Activated naive CD8-positive, alpha-beta T cell treated with anti-CD3 and anti-CD28 coated beads, Interleukin-2, amount 10 ng/mL, durations not matched to agents 7 days and 5 days (primary cell): ENCODE data around the gene GABRB3. TPM values are rescaled to one million over a fixed set of nuclear protein-coding genes. Genes with fewer than 3 reads are reported as not detected.

Experiments used
- ATAC-seq: fragments of 150-1000 bp; cut with Tn5 transposase; one replicate; pipeline ENCODE4 v1.10.0; 2021; ENCODE audit warnings: low read depth, moderate library complexity
- POLR2A ChIA-PET: fragments of 350-600 bp; sonication (Branson Sonifier 250); formaldehyde crosslinking; loops from one replicate; lab custom pipeline; 2021; ENCODE audit warnings: antibody characterized with exemption; lab: Charles Lee
- DNase-seq: peaks from one replicate; pipeline ENCODE4 v3.0.0; 2021
- H3K27ac Mint-ChIP-seq: one replicate; pipeline ENCODE4 v1.8.0; 2022; ENCODE audit warnings: mild to moderate bottlenecking, mixed read lengths
- H3K27me3 Mint-ChIP-seq: one replicate; pipeline ENCODE4 v1.8.0; 2022; ENCODE audit warnings: mild to moderate bottlenecking, moderate library complexity, mixed read lengths
- H3K36me3 Mint-ChIP-seq: one replicate; pipeline ENCODE4 v1.8.0; 2021; ENCODE audit warnings: mild to moderate bottlenecking, mixed read lengths
- H3K4me1 Mint-ChIP-seq: one replicate; pipeline ENCODE4 v1.8.0; 2021; ENCODE audit warnings: mixed read lengths
- H3K4me3 Mint-ChIP-seq: one replicate; pipeline ENCODE4 v1.8.0; 2022; ENCODE audit warnings: mild to moderate bottlenecking, moderate library complexity, mixed read lengths
- H3K9me3 Mint-ChIP-seq: one replicate; pipeline ENCODE4 v1.8.0; 2021; ENCODE audit warnings: mixed read lengths
- total RNA-seq, 2 experiments: library from RNA; stranded (reverse); gene quantifications; one replicate each; pipeline ENCODE4 v1.2.3, GENCODE V29; 2021

Gene GABRB3
- total RNA-seq, 2 experiments from 2014 or later = not detected

GRCh38 chr15:26682598-26683164, 90.2 kb downstream of the GABRB3 start:
- ATAC-seq (no peak), DNase-seq (no peak)
- Mint-ChIP-seq H3K27ac (no peak overlapping the region), H3K9me3 (no peaks in the 10 kb centered on the region), H3K4me3 (no peak overlapping the region), H3K27me3 (no peaks in the 10 kb centered on the region), H3K36me3 (no peaks in the 10 kb centered on the region), H3K4me1 (no peaks in the 10 kb centered on the region)
- POLR2A ChIA-PET = no interaction called here

GRCh38 chr15:26679927-26680326, 92.9 kb downstream of the GABRB3 start:
- POLR2A ChIA-PET = no interaction called here
- Mint-ChIP-seq H3K4me1 (no peaks in the 10 kb centered on the region), H3K4me3 (no peak overlapping the region), H3K9me3 (peaks cover 3% of the 10 kb centered on the region), H3K36me3 (no peaks in the 10 kb centered on the region), H3K27me3 (no peaks in the 10 kb centered on the region), H3K27ac (no peak overlapping the region)
- DNase-seq (no peak), ATAC-seq (no peak)

GRCh38 chr15:26676115-26676514, 96.8 kb downstream of the GABRB3 start:
- ATAC-seq (no peak), DNase-seq (no peak)
- Mint-ChIP-seq H3K27me3 (no peaks in the 10 kb centered on the region), H3K4me1 (no peaks in the 10 kb centered on the region), H3K36me3 (no peaks in the 10 kb centered on the region), H3K27ac (no peak overlapping the region), H3K9me3 (peaks cover 7% of the 10 kb centered on the region), H3K4me3 (no peak overlapping the region)
- POLR2A ChIA-PET = no interaction called here

GRCh38 chr15:26674467-26674866, 98.4 kb downstream of the GABRB3 start:
- POLR2A ChIA-PET = no interaction called here
- no peaks in the 10 kb centered on the region for H3K4me1 Mint-ChIP-seq

GRCh38 chr15:26673445-26673844, 99.4 kb downstream of the GABRB3 start:
- Mint-ChIP-seq H3K36me3 (no peaks in the 10 kb centered on the region), H3K27me3 (no peaks in the 10 kb centered on the region), H3K27ac (no peak overlapping the region), H3K9me3 (peaks cover 7% of the 10 kb centered on the region), H3K4me1 (no peaks in the 10 kb centered on the region), H3K4me3 (no peak overlapping the region)
- no peak for ATAC-seq
- POLR2A ChIA-PET = no interaction called here
- no peak for DNase-seq

More at GRCh38 chr15:26674467-26674866, 98.4 kb downstream of the GABRB3 start:
- Mint-ChIP-seq H3K27me3 (no peaks in the 10 kb centered on the region), H3K9me3 (peaks cover 7% of the 10 kb centered on the region), H3K36me3 (no peaks in the 10 kb centered on the region), H3K4me3 (no peak overlapping the region), H3K27ac (no peak overlapping the region)
- DNase-seq = no peak
- no peak for ATAC-seq

- Mint-ChIP-seq H3K27me3 (no peaks in the 10 kb centered on the region), H3K4me3 (no peak overlapping the region), H3K36me3 (no peaks in the 10 kb centered on the region), H3K27ac (no peak overlapping the region), H3K9me3 (peaks cover 5% of the 10 kb centered on the region), H3K4me1 (no peaks in the 10 kb centered on the region)
- POLR2A ChIA-PET = no interaction called here
- DNase-seq = no peak
- no peak for ATAC-seq
These were observed 102.8 kb downstream of the GABRB3 start for GRCh38 chr15:26670116-26670515.

GRCh38 chr15:26667222-26667988, 105.5 kb downstream of the GABRB3 start:
- no peaks in the 10 kb centered on the region for H3K36me3 Mint-ChIP-seq
- peaks cover 4% of the 10 kb centered on the region for H3K9me3 Mint-ChIP-seq
- H3K4me3 Mint-ChIP-seq = no peak overlapping the region
- DNase-seq (no peak), ATAC-seq (no peak)
- no peaks in the 10 kb centered on the region for H3K27me3 Mint-ChIP-seq
- H3K4me1 Mint-ChIP-seq = no peaks in the 10 kb centered on the region
- POLR2A ChIA-PET = no interaction called here
- no peak overlapping the region for H3K27ac Mint-ChIP-seq

- Mint-ChIP-seq H3K27ac (no peak overlapping the region), H3K27me3 (no peaks in the 10 kb centered on the region), H3K9me3 (peaks cover 6% of the 10 kb centered on the region), H3K4me3 (no peak overlapping the region), H3K4me1 (no peaks in the 10 kb centered on the region), H3K36me3 (no peaks in the 10 kb centered on the region)
- no peak for DNase-seq
- POLR2A ChIA-PET = no interaction called here
- ATAC-seq = no peak
These were observed 106.7 kb downstream of the GABRB3 start for GRCh38 chr15:26665957-26666791.

GRCh38 chr15:26662283-26662682, 110.6 kb downstream of the GABRB3 start:
- Mint-ChIP-seq H3K4me3 (no peak overlapping the region), H3K36me3 (no peaks in the 10 kb centered on the region), H3K27ac (no peak overlapping the region), H3K9me3 (peaks cover 6% of the 10 kb centered on the region), H3K27me3 (no peaks in the 10 kb centered on the region), H3K4me1 (no peaks in the 10 kb centered on the region)
- POLR2A ChIA-PET = no interaction called here
- DNase-seq (no peak), ATAC-seq (no peak)

- H3K27ac Mint-ChIP-seq = no peak overlapping the region
- no peak for DNase-seq
- no peak for ATAC-seq
- H3K9me3 Mint-ChIP-seq = peaks cover 6% of the 10 kb centered on the region
- no peaks in the 10 kb centered on the region for H3K36me3 Mint-ChIP-seq
- H3K27me3 Mint-ChIP-seq = no peaks in the 10 kb centered on the region
- POLR2A ChIA-PET = no interaction called here
- no peaks in the 10 kb centered on the region for H3K4me1 Mint-ChIP-seq
- H3K4me3 Mint-ChIP-seq = no peak overlapping the region
These were observed 111.1 kb downstream of the GABRB3 start for GRCh38 chr15:26661748-26662147.

- no peaks in the 10 kb centered on the region for H3K36me3 Mint-ChIP-seq
- no peak overlapping the region for H3K27ac Mint-ChIP-seq
- no peaks in the 10 kb centered on the region for H3K27me3 Mint-ChIP-seq
- H3K4me1 Mint-ChIP-seq = no peaks in the 10 kb centered on the region
- ATAC-seq (no peak), DNase-seq (no peak)
- peaks cover 7% of the 10 kb centered on the region for H3K9me3 Mint-ChIP-seq
- POLR2A ChIA-PET = no interaction called here
- H3K4me3 Mint-ChIP-seq = no peak overlapping the region
These were observed 111.8 kb downstream of the GABRB3 start for GRCh38 chr15:26661107-26661506.

- DNase-seq = no peak
- no peaks in the 10 kb centered on the region for H3K4me1 Mint-ChIP-seq
- H3K36me3 Mint-ChIP-seq = no peaks in the 10 kb centered on the region
- ATAC-seq = no peak
- H3K4me3 Mint-ChIP-seq = no peak overlapping the region
- H3K27me3 Mint-ChIP-seq = no peaks in the 10 kb centered on the region
- no peak overlapping the region for H3K27ac Mint-ChIP-seq
- H3K9me3 Mint-ChIP-seq = peaks cover 7% of the 10 kb centered on the region
- POLR2A ChIA-PET = no interaction called here
These were observed 112.6 kb downstream of the GABRB3 start for GRCh38 chr15:26660241-26660640.

- Mint-ChIP-seq H3K4me1 (no peaks in the 10 kb centered on the region), H3K27ac (no peak overlapping the region), H3K27me3 (no peaks in the 10 kb centered on the region), H3K9me3 (peaks cover 7% of the 10 kb centered on the region), H3K4me3 (no peak overlapping the region), H3K36me3 (no peaks in the 10 kb centered on the region)
- ATAC-seq (no peak), DNase-seq (no peak)
- POLR2A ChIA-PET = no interaction called here
These were observed 114.6 kb downstream of the GABRB3 start for GRCh38 chr15:26658290-26658689.
